HT-29 (cell line): ENCODE measurements around the gene DUSP3. TPM values are rescaled to one million over a fixed set of nuclear protein-coding genes. Genes with fewer than 3 reads are reported as not detected.

Experiments
- DNase-seq: peaks from one replicate; pipeline ENCODE4 v3.0.0-alpha.2; 2015; ENCODE audit warnings: low spot score
- total RNA-seq: library from RNA; depleted of rRNA; stranded (reverse); fragments of >200 nt; shearing (Covaris generic); gene quantifications from 2 replicates; pipeline ENCODE4 v1.2.3, GENCODE V29; 2014

Gene DUSP3
- total RNA-seq, 1 experiment from 2014 or later = 40.8 TPM

DNA sequence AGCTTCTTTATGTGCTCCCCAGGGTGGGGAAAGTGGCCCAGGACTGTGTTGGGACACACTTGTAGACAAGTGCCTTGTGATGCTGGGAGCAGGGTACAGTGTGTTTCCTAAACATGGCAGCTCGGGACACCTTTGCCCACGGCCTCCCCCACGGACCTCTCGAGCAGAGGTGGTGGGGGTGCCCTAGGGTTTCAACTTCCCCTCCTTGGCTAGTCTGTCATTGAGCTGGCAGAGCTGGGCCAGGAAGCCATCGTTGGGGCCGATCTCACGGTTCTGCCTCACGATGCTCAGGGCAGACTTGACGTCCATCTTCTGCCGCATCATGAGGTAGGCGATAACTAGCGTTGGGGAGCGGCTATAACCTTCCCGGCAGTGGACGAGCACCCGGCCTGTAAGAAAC is 9.4 kb downstream of the DUSP3 start:
- no peak for DNase-seq

DNA sequence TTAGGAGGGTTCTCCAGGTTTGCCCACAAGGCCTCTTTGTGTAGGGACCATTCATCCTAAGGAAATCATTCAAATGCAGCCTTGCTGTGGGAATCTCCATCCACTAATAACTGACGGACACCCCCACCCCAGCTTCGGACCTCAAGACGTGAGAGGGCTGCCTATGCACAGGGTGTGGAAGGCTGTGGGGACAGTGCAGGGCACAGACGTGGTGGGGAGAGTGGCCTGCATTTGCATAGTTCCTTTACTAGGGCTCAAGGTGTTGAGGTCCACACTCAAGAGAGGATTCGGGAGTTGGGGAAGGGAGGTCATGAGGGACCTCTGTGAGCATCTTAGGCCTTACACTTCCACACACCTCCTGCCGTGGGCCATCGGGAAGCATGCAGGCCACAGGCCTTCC is 9.8 kb downstream of the DUSP3 start:
- no peak for DNase-seq

DNA sequence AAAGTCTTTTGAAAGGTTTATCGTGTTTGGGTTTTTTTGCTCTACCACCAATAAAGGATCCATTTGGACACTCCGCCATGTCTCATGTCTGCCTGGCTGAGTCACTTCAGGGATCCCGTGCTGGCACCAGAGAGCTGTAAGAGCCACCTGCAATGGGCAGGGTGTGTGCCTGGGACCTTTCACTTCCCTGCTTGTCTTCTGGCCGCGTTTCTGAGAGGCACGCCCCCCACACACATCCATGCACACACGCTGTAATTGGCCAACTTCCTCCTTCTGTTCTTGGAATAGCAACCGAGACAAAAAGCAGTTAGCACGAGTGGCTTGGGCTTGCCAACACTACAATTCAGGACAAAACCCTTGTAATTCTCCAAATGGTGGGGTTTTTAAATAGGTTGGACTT is 10.4 kb downstream of the DUSP3 start:
- no peak for DNase-seq

DNA sequence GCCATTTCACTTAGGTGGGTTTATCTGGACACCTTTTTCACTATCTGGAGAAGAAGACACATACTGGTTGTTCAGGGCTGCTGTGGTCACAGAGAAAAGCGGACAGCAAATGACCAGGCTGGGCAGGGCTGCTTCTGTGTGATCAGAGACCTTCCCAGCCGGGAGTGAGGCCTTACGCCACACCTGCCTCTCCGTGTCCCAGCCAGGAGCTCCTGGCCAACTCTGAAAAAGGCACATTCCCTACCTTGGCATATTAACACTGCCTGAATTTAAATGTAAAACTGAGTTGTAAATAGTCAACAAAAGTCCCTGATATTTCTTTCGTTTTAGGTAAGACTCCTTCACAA is 11.1 kb downstream of the DUSP3 start:
- no peak for DNase-seq

DNA sequence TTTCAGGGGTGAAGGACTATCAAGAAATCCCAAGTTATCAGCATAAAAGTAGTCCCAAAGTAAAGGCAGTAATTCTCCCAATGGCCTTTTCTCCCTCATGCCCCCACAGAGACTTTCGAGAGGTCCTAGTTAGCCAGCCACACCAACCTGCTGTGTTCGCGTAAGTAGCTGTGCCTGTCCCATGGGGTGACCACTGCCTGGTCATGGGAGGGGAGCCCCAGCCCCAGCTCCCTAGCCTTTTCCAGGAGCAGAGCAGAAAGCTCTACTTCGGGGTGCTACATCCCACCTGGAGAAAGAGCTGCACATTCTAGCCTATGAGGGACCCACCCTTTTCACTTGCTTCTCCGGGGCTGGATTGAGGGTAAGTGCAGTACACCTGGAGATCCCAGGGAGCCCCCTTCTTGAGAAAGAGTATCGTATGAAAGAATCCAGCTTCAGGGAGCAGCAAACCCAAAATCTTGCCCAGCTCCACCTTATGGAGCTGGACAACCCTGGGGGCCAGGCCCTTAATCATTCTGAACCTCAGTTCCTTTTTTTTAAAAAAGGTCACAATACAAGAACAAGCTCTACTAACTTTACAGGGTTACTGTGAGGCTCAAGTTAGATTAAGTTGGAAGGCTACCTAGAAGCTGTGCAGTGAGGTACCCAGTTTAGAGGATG is 11.6 kb downstream of the DUSP3 start:
- DNase-seq = no peak

DNA sequence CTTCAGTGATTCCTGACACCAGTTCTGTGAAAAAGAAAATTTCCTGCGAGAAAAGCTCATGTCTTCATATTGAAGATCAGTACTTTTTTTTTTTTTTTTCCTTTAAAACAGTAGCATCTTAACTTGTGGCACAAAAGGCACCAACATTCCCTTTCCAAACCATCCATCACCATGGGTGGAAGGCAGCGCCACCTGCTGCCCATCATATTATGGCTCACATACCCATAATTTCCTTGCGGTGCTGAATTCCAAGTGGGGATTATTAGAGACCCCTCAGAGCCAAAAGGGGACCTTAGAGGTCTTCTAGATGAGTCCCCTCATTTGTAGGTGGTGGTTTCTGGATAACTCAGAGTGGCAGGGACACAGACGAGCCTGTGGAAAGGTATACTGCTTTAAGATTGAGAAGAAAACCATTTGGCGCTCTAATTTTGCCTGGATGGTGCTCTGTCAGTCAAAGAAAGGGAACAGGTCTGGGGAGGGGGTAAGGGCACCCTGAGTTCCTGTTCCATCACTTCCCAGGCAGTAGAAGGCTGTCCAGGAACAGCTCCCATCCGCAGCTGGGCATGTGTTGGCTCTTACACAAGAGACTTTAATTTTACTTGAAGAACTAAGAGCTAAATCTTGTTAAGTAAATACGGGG is 12.2 kb downstream of the DUSP3 start:
- peak; percentile 72 for DNase-seq

DNA sequence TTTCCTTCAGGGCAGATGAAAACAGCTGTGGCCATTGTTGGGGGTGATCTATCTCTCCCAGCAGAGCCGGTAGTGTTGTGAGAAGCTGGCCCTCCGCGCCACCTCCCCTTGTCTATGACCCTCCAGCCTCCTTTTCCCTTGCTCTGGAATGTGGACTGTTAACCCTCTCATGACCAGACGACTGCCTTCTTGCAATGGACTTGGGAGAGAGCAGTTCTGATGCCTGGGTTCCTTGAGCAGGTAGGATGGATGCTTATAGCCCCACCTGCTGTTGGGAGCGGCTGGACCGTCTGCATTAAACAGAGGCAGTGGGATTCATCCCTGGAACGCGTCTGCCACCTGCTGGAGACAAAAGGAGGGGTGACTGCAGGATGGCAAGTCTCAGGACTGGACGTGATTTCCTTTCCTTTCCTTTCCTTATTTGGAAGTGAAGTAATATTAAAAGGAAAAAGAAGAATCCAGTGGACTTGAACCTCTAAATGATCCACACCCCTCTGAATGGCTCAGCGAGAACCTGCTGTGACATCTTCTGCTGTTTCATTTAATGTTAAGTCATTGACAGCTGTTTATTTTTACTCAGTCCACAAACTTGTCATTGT is 18.4 kb downstream of the DUSP3 start:
- peak; percentile 96 for DNase-seq

DNA sequence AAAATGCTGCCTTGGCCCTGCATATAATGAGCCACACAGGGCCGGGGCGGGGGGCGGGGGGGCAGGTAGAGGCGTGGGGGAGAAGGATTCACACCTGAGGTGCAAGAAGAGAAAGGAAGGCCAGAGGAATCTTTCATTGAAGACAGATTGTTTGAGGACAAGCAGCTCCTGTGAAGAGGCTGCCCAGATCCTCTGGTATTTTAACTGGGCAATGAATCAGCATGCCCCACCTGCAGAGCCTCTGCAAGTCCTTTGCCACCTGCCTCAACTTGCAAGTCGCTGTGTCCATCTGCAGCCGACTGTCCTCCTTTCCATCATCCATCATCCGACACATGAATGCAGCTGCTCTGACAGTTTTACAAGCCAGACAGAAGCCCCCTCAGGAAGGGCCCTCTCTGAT is 18.9 kb downstream of the DUSP3 start:
- no peak for DNase-seq

DNA sequence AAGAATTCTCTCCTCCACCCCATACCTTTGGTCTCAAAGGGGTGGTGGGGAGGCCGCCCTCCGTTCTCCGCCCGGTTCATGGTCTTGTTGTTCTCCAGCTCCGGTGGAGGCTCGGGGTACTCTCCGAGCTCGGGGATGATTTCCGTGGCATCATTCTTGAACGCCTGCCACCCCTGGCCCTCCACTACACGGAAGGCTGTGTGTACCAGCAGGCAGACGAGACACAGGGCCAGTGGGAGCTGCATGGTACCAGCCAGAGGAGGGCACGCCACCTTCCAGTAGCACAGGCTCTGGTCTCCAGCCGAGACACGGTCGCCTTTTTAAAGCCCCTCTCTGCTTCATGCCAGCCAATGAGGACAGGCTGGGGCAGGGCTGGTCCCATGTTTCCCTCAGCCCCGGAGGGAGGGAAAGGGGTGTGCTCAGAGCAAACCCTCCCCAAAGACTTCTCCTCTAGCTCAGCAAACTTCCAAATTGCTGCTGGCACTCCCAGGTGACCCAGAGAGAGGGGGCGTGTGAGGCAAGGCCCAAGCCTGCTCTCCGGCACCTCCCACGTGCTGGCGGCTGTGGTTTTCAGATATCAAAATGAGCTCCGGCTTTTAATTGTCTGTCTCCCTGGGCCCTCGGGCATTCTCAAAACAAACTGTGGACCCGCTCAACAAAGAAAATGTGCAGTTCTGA is 20.1 kb downstream of the DUSP3 start, which contains the start of gene SOST:
SOST (minus strand) TSS at position 295 of the 678 bp plus-strand sequence; CDS start at position 245, 50 bp downstream.
- no peak for DNase-seq

DNA sequence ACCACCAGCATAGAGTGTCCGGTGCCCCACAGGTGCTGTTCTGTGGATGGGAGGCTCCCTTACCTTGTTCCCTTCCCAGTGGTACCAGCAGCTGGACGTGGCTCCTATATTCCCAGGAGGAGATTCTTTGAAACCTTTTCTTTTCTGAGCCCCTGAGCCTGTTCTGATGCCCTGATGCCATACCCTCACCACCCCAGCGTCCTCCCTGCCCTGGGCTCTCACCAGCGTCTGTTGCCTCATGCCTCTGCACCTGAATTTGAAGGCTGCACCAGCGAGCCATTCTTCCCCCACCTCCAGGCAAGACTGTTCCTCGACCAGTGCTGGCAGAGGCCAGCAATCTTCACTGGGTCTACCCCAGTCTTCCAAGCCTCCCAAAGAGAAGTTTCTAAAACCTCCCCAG is 20.7 kb downstream of the DUSP3 start:
- DNase-seq = no peak

DNA sequence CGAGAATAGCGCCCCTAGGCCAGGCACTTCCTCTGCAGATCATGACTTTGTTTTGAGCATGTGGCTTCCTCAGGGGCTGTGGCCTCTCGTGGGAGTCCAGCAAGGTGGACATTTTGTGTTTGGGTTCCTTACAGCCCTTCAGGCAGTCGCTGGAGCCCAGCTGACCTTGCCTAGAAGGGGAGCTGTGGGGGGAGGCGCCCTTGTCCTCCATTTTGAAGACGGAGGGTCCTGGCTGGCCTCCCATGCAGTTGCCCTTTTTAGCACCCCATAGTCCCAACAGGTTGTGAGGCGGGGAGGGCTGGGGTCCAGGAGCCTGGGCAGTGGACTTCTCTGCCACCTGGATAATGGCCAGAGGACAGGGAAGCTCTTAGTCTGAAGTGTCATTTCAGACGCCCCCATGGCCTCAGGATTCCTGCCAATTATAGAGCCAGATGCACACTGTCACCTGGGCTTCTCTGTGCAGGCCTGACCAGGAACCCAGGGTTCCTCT is 21.6 kb downstream of the DUSP3 start:
- no peak for DNase-seq

DNA sequence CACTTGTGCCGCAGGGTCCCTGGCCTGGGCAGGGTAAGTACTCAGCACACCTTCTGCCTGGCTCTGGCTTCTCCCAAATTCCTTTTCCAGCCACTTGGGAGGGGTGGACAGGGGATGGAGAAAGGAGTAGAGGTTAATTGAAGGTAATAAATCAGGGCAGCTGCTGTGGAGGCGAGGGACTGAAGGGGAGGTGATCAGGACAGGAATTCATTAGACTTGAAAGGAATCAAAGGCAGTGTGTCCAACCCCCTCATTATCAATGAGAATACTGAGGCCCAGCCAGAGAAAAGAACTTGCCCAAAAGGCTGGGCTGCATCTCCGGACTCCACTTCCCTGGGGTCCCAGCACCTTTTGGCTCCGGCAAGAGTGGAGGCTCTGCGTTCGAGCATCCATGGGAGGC is 22.6 kb downstream of the DUSP3 start:
- no peak for DNase-seq

DNA sequence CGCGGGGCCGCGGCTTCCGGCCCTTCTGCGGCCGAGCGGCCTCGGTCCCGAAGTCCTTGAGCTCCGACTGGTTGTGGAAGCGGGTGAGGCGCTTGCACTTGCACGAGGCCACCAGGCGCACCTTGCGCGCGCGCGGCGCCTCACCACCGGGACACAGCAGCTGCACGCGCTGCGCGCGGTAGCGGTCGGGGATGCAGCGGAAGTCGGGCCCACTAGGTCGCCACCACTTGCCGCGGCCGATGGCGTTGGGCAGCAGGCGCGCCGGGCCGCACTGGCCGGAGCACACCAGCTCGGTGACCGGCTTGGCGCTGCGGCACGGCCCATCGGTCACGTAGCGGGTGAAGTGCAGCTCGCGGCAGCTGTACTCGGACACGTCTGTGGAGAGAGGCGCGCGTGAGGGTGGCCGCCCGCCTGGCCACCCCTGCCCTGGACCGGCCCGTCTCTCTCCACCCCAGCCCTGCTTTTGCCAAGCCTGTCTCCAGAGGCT is 23.3 kb downstream of the DUSP3 start:
- no peak for DNase-seq

DNA sequence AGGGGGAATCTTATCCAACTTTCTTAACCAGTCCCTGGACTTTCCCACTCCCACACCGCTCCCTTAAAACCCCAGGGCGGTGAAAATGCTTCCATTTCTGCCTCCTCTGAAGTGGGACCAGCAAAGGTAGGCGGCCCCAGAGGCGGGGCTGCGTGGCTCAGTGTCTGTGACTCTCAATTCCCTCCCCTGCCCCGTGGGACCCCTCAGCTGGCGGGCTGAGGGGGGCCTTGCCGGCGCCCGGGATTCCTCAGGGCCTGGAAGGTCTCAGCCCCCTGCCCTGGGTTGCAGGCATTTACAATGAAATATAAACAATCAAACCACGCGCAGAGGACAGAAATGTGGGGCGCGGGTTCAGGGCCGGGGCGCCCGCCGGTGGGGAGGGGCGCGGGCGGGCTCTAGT is 23.8 kb downstream of the DUSP3 start:
- DNase-seq = no peak

DNA sequence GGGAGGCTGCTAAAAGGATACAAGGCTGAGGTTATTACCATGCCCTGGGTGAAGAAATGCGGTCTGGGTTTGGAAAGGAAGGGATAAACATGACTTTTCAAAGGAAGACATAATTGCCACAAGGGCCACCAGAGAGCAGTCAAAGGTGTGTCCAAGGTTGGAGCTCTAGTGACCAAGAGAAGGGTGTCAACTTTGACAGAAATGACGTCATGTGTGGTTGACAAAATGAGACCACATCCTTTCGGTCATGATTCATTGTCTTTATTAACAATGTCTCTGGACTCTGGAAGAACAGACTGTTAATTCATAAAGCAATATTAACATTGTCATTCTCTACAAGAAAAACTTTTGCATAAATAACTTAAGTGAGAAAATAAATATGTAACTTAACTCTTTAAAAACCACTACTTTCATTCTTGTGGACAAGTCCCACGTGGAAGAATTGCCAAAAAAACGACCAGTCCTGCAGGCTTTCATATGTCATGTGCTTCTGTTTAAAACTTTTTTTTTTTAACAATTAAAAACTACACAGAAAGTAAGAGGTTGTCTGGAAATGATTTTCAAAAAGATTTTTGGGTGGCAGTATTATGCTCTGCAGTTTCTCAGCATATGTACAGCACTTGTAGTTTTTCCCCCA is 25.2 kb downstream of the DUSP3 start:
- DNase-seq = no peak

DNA sequence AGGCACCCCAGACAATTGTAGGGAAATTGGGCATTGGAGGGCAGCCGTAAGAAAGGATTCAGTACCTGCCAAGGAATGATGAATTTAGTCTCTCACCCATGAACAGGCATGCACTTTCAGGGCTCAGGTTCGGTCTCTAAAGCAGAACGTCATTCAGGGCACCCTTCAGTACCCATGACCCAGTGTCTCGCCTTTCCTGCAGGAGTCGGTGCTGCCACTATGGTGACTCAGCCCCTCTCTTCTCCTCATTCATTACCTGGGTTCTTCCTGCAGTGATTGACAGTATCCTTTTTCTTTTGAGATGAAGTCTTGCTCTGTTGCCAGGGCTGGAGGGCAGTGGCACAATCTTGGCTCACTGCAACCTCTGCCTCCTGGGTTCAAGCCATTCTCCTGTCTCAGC is 28.6 kb downstream of the DUSP3 start:
- DNase-seq = no peak

DNA sequence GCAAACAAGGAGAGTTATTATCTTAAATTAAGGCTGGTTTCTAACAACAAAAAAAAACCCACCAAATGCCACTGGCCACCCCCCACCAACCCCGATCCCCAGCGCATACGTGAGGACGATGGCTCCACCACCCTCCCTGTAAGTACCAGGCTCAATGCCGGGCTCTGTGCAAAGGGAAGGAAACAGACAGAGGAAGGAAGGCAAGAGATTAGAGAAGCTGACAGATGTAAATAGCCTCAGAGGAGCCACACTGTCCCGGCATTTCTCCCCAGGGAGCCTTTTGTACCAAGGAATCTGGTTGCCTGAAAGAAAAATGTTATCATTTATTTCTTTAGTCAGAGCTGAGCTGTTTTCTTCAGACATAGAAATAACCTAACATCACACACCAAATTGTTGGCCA is 33.2 kb downstream of the DUSP3 start:
- no peak for DNase-seq

DNA sequence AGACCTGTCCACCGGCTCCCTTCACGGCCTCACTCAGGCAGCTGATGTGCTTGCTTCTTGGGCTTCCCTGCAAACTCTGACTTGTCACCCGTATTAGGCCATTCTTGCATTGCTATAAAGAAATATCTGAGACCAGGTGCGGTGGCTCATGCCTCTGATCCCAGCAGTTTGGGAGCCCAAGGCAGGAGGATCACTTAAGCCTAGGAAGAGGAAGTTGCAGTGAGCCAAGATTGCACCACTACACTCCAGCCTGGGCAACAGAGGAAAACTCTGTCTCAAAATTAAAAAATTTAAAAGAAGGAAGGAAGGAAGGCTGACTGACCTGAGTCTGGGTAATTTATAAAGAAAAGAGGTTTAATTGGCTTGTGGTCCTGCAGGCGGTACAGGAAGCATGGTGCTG is 37.1 kb downstream of the DUSP3 start:
- DNase-seq = no peak

DNA sequence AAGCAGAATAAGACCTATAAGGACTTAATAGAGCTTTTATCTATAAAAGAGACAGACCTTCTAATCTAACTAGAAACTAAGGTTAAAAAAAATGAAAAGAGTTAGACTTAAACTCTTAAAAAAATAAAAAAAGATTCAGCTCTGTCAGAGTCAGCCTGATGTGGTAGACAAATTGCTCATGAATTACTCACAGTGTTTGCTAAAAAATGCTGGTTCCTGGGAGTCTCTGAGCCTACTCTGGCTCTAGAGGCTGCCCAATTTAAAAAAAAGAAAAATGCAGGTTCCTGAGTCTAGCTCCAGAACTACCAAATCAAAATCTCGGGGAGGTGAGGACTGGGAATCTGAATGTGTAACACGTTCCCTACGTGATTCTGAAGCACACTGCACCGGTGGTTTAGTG is 38.2 kb downstream of the DUSP3 start:
- DNase-seq = no peak

DNA sequence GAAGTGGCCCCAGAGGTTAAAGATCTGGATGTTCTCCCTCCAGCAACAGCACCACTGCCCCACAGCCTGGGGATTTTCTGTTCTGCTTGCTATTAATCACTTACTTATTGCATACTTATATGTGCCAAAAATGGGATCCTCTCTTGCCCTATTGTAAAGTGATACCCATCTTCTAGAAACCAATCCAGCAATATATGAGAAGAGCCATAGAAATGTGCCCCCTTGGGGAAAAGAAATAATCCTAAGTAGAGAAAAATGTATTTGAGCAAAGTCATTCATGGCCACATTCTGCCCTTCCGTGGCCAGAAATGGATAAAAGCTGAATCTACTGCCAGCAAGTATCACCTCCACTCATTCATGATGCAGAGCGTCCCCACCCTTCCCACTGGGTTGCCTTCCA is 41.1 kb downstream of the DUSP3 start:
- no peak for DNase-seq

DNA sequence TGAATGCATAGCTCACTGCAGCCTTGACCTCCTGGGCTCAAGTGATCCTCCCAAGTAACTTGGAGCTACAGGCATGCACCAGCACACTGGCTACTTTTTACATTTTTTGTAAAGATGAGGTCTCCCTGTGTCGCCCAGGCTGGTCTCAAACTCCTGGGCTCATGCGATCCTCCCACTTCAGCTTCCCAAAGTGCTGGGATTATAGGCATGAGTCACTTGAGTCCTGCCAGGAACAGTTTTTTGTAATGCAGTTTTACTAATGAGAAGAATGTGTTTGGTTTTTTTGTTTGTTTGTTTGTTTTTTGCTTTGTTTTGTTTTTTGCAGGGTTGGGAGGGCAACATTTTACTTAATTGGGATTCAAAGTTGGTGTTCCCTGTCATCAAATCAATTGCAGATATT is 42.4 kb downstream of the DUSP3 start:
- DNase-seq = no peak

DNA sequence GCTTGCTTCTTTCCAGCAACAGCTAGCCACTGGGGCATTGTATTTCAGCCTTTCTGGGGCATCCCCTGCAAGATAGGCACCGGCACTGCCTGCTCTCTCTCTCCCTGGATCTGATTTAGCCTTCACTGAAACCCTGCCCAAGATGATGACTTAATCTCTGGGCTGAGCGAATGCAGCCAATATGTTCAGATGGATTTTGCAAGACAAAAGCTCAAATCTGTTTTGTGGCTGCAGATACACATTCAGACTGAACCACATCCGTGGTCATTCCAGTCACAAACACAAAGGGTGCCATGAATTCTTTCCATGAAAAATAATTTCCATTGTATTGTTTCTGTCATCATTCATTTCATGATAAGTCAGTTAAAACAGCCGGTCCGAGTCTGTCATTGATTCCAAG is 44.4 kb downstream of the DUSP3 start:
- no peak for DNase-seq
